ENCODE data around the gene CCNG1. TPM values are rescaled to one million over a fixed set of nuclear protein-coding genes. Genes with fewer than 3 reads are reported as not detected.

CCNG1 gene
- total RNA-seq, 1 donor from 2014 or later, result 73.5 TPM

Other genes with a start within 250 kb of the CCNG1 start
- 27.7 TPM for gene NUDCD2, start 22.5 kb downstream of the CCNG1 start, total RNA-seq
- 9.8 TPM for gene HMMR, start 23.0 kb downstream of the CCNG1 start, total RNA-seq
- 32.5 TPM for gene MAT2B, start 68.0 kb downstream of the CCNG1 start, total RNA-seq